Forelimb muscle (tissue), 1 donor: Measurements from ENCODE around the gene HJV. TPM values are rescaled to one million over a fixed set of nuclear protein-coding genes. Genes with fewer than 3 reads are reported as not detected.
A peak's percentile ranks its signal among the peaks of the same experiment; 100 is the strongest.
"Not testable (repeated sequence)": the region's sequence is repeated elsewhere in the genome, so short reads cannot be mapped to it uniquely, and the experiment has no call there.

ENCODE experiments used
- DNase-seq: peaks from one replicate; pipeline ENCODE4 v3.0.0-alpha.2; 2013; ENCODE audit warnings: low read depth
- polyA plus RNA-seq: library from polyadenylated mRNA; unstranded; fragments of 120-200 nt; gene quantifications from one replicate; pipeline ENCODE4 v1.2.1, GENCODE V29; 2013; ENCODE audit not compliant: insufficient read length

The HJV gene
- polyA plus RNA-seq, result 258 TPM

GRCh38 chr1:146021622-146022402, at the start of gene HJV:
HJV (minus strand) TSS chr1:146021735; CDS start chr1:146020231, 1,504 bp downstream.
- DNase-seq, result no peak

GRCh38 chr1:146059148-146059547, 37.6 kb upstream of the HJV start:
- not testable (repeated sequence) for DNase-seq

- DNase-seq, result not testable (repeated sequence)
Measured at GRCh38 chr1:146051852-146052676, 30.5 kb upstream of the HJV start.

GRCh38 chr1:146051452-146051851, 29.9 kb upstream of the HJV start:
- DNase-seq, result no peak

GRCh38 chr1:146050652-146050963, 29.1 kb upstream of the HJV start:
- DNase-seq, result not testable (repeated sequence)

- not testable (repeated sequence) for DNase-seq
Measured at GRCh38 chr1:146049866-146050651, 28.5 kb upstream of the HJV start.

- no peak for DNase-seq
Measured at GRCh38 chr1:146049436-146049835, 27.9 kb upstream of the HJV start.

- DNase-seq, result not testable (repeated sequence)
Measured at GRCh38 chr1:146048514-146049115, 27.1 kb upstream of the HJV start.

- no peak for DNase-seq
Measured at GRCh38 chr1:146046664-146047063, 25.1 kb upstream of the HJV start.

- no peak for DNase-seq
Measured at GRCh38 chr1:146039844-146040194, 18.3 kb upstream of the HJV start.

- peak; percentile 85 for DNase-seq
Measured at GRCh38 chr1:146036965-146037646, 15.6 kb upstream of the HJV start.

- DNase-seq, result no peak
Measured at GRCh38 chr1:146036241-146036964, 14.9 kb upstream of the HJV start.

GRCh38 chr1:146035048-146035423, 13.5 kb upstream of the HJV start:
- no peak for DNase-seq

- no peak for DNase-seq
Measured at GRCh38 chr1:146032631-146033219, 11.2 kb upstream of the HJV start.

- DNase-seq, result no peak
Measured at GRCh38 chr1:146031476-146031875, 9.9 kb upstream of the HJV start.

GRCh38 chr1:146029117-146029516, 7.6 kb upstream of the HJV start:
- no peak for DNase-seq

- not testable (repeated sequence) for DNase-seq
Measured at GRCh38 chr1:146026650-146027049, 5.1 kb upstream of the HJV start.

GRCh38 chr1:146025787-146026495, 4.4 kb upstream of the HJV start:
- not testable (repeated sequence) for DNase-seq

GRCh38 chr1:146022403-146023127, 1.0 kb upstream of the HJV start:
- DNase-seq, result no peak
